SK-N-MC (cell line): Measurements from ENCODE around the gene UPK1A.

Experiments used
- EZH2 ChIP-seq: fragments of 200-600 bp; sonication (generic); IDR thresholded peaks from one replicate; pipeline ENCODE4 v1.6.1; 2017; ENCODE audit warnings: antibody characterized with exemption
- FOXP2 ChIP-seq: optimal IDR thresholded peaks from 2 replicates; pipeline ENCODE3; 2011; ENCODE audit warnings: mild to moderate bottlenecking, moderate library complexity; ENCODE audit not compliant: insufficient read depth; ENCODE audit errors: extremely low read length, control extremely low read depth
- POLR2AphosphoS5 ChIP-seq: IDR thresholded peaks from 2 replicates; pipeline ENCODE4 v1.6.1; 2012; ENCODE audit warnings: mild to moderate bottlenecking, low read depth, low read length, borderline replicate concordance

GRCh38 chr19:35713904-35714495 lies 47.7 kb downstream of the UPK1A start:
- no peak for TF ChIP-seq POLR2AphosphoS5
- no peak for TF ChIP-seq FOXP2
- TF ChIP-seq EZH2, result no peak
